Measurements from ENCODE around the gene CAPN1. TPM values are rescaled to one million over a fixed set of nuclear protein-coding genes. Genes with fewer than 3 reads are reported as not detected.

Gene CAPN1
- total RNA-seq, 3 donors from 2014 or later = 65.5 to 86.2 (median 81.9) TPM

DNA sequence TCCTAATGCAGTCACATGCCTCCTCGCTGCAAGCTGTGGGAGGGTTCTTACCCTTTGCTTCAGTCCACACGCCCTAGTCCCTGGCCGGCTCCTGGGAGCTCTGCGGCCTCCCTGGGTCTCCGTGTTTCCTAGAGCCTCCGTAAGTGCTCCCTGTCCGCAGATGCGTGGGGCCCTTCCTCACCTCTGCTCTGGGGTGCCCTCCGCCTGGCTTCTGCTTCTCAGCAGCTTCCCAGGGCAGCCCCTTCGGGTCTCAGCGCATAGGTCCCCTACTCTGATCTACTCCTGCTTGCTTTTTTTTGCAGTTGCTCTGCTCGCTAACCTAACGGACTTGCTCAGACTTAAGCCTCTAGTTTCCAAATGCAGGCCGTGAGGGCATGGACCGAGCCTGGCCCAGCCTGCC is 22.4 kb downstream of the CAPN1 start:
- Mint-ChIP-seq H3K4me3 (no peak overlapping the region), H3K9me3 (no peaks in the 10 kb centered on the region), H3K27me3 (ENCODE audit: low read depth) (no peaks in the 10 kb centered on the region), H3K4me1 (ENCODE audit: low read depth) (peaks cover 4% of the 10 kb centered on the region), H3K36me3 (ENCODE audit: insufficient read depth) (peaks cover 20% of the 10 kb centered on the region)
- DNase-seq (no peak), ATAC-seq (no peak)

DNA sequence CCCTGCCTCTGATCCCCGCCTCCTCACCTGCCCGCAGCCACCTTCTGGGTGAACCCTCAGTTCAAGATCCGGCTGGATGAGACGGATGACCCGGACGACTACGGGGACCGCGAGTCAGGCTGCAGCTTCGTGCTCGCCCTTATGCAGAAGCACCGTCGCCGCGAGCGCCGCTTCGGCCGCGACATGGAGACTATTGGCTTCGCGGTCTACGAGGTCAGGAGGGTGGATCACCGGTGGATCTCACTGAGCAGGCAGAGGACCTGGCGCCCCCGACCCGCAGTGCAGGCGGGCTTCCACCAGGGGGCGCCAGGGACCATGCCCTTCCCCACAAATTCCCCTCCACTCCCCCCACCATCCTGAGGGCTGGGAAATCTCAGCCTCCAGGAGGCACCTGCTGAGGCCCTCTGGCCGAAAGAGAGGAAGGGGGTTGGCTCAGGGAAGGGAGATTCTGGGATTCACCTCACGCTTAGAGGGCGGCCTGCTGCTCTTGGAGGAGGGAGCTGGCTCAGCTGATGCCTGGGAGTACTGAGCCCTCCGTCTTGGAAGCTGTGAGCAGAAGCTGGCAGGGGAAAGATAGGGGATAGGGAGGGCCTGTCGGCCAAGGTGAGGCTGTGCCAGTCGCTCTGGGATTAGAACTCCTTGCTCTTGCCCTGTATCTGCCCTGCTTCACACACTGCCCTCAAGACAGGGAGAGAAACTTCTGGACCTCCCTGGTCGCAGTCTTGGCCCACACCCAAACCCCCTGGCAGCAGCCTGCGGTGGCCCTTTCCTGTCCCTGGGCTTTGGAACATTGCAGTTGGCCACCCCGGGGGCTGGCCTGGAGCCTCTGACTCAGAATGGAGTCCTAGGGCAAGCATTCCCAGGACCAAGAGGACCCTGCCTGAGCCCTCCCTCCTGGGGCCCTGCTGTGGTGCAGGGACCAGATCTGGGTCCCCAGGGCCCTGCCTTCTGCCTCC is 23.2 kb downstream of the CAPN1 start:
- Mint-ChIP-seq H3K27me3 (ENCODE audit: low read depth) (no peaks in the 10 kb centered on the region), H3K4me3 (no peak overlapping the region), H3K36me3 (ENCODE audit: insufficient read depth) (peaks cover 18% of the 10 kb centered on the region), H3K9me3 (no peaks in the 10 kb centered on the region), H3K4me1 (ENCODE audit: low read depth) (peaks cover 4% of the 10 kb centered on the region)
- ATAC-seq (peak; percentile 71 to 84), DNase-seq (peak; percentile 47)

DNA sequence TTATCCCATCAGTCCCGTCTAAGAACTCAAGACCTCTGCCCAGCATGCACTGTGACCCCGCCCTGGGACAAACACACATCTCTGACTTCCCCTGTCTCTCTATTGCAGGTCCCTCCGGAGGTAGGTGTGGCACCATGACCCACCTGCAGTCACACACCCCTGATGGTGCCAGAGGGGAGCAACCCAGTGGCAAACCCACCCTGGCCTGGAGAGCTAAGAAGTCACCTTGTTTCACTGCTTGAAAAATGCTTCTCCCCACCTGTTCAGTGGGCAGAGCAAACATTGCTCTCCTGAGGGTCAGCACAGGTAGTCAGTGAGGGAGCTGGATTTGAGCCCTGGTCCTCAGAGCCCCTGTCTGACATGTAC is 23.9 kb downstream of the CAPN1 start:
- no peaks in the 10 kb centered on the region for H3K9me3 Mint-ChIP-seq
- peaks cover 18% of the 10 kb centered on the region for H3K36me3 Mint-ChIP-seq (ENCODE audit: insufficient read depth)
- ATAC-seq (no peak), DNase-seq (no peak)
- H3K4me3 Mint-ChIP-seq = no peak overlapping the region
- peaks cover 4% of the 10 kb centered on the region for H3K4me1 Mint-ChIP-seq (ENCODE audit: low read depth)
- H3K27me3 Mint-ChIP-seq (ENCODE audit: low read depth) = no peaks in the 10 kb centered on the region

DNA sequence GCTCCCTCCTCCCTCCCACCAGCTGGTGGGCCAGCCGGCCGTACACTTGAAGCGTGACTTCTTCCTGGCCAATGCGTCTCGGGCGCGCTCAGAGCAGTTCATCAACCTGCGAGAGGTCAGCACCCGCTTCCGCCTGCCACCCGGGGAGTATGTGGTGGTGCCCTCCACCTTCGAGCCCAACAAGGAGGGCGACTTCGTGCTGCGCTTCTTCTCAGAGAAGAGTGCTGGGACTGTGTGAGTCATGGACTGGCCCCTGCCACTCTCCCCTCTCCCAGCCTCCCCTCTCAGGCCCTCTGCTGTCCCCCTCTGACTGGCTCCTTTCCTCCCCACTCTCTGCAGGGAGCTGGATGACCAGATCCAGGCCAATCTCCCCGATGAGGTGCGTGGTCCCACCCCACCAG is 24.7 kb downstream of the CAPN1 start:
- ATAC-seq = no peak
- peaks cover 18% of the 10 kb centered on the region for H3K36me3 Mint-ChIP-seq (ENCODE audit: insufficient read depth)
- H3K4me1 Mint-ChIP-seq (ENCODE audit: low read depth) = peaks cover 4% of the 10 kb centered on the region
- H3K9me3 Mint-ChIP-seq = no peaks in the 10 kb centered on the region
- no peak overlapping the region for H3K4me3 Mint-ChIP-seq
- no peak for DNase-seq
- H3K27me3 Mint-ChIP-seq (ENCODE audit: low read depth) = no peaks in the 10 kb centered on the region

DNA sequence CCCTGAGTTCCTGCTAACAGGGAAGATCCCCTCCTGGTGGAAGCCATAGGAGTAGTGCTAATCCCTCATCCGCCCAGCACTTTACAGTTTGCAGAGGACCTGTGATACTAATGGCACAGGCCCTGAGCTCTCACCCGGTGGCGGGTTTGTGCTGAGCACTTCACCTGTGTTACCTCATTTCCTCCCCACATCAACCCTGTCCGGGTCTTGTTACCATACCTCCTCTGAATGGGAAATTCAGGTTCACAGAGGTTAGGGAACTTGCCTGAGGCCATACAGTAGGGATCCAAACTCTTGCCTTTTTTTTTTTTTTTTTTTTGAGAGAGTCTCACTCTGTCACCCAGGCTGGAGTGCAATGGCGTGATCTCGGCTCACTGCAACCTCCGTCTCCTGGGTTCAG is 25.2 kb downstream of the CAPN1 start:
- DNase-seq (no peak), ATAC-seq (no peak)
- H3K36me3 Mint-ChIP-seq (ENCODE audit: insufficient read depth) = peaks cover 18% of the 10 kb centered on the region
- no peaks in the 10 kb centered on the region for H3K9me3 Mint-ChIP-seq
- no peak overlapping the region for H3K4me3 Mint-ChIP-seq
- peaks cover 4% of the 10 kb centered on the region for H3K4me1 Mint-ChIP-seq (ENCODE audit: low read depth)
- no peaks in the 10 kb centered on the region for H3K27me3 Mint-ChIP-seq (ENCODE audit: low read depth)

DNA sequence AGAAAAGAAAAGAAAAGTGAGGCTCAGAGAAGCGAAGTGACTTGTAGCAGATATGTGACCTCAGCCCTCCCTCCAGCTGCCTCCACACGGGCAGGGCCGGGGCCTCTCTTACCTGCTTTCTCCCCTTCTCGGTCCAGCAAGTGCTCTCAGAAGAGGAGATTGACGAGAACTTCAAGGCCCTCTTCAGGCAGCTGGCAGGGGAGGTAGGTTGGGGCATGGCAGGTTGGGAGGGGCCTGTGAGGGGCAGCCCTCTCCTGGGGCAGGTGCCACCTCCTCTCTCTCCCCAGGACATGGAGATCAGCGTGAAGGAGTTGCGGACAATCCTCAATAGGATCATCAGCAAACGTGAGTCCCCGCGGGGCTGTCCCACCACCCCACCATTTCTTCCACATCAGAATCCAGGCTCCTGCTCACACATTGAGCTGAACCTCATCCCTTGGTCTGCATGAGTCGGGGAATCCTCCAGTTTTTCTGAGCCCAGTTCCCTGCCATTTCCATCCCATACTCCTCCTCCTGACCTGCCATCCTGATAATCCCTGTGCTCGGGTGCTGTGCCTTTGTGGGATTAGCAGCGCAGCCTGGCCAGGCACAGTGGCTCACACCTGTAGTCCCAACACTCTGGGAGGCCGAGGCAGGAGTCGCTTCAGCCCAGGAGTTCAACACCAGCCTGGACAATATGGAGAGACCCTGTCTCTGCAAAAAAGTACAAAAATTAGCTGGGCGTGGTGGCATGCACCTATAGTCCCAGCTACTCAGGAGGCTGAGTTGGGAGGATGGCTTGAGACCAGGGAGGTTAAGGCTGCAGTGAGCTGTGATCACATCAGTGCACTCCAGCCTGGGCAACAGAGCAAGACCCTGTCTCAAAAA is 26.4 kb downstream of the CAPN1 start:
- Mint-ChIP-seq H3K4me3 (no peak overlapping the region), H3K36me3 (ENCODE audit: insufficient read depth) (peaks cover 18% of the 10 kb centered on the region), H3K4me1 (ENCODE audit: low read depth) (peaks cover 5% of the 10 kb centered on the region), H3K27me3 (ENCODE audit: low read depth) (no peaks in the 10 kb centered on the region), H3K9me3 (no peaks in the 10 kb centered on the region)
- no peak for DNase-seq
- no peak for ATAC-seq

DNA sequence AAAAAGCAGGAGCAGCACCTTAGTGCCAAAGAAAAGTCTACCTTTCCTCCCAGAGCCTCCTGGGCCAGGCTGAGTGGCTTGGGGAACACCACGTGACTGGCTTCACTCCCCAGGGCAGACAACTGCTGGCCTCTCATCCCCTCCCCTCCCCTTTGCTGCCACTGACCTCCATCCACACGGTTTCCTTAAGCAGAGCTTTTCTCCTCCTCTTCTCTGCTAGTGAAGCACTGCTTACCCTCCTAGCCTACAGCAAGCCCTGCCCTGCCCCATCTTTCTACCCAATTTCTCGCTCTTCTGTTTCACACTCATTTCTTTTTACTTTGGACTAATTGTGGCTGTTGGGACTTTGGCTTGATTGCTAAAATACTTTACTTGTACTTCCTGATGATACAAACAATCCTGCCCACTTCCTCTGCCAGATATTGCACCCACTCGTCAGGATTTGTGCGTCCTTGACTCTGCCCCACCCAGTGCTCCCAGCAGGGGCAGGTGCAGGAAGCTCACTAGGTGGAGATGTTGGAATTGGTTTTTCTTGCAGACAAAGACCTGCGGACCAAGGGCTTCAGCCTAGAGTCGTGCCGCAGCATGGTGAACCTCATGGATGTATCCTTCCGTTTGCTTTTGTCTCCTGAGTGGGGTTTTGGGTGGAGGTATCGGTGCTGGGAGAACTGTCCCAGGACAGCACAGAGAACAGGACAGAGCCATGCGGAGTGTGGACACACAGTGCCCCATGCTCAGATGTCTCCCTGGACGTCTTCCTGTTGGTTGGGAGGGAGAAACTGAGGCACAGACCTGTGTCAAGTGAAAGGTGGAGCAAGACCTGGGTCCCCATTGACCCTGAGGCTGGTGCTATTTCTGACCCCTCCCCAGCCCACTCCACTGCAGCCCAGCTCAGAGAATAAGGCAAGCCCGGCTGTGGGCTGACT is 27.3 kb downstream of the CAPN1 start:
- Mint-ChIP-seq H3K9me3 (no peaks in the 10 kb centered on the region), H3K27me3 (ENCODE audit: low read depth) (no peaks in the 10 kb centered on the region), H3K4me1 (ENCODE audit: low read depth) (peaks cover 8% of the 10 kb centered on the region), H3K36me3 (ENCODE audit: insufficient read depth) (peaks cover 18% of the 10 kb centered on the region), H3K4me3 (no peak overlapping the region)
- DNase-seq (no peak), ATAC-seq (no peak)

DNA sequence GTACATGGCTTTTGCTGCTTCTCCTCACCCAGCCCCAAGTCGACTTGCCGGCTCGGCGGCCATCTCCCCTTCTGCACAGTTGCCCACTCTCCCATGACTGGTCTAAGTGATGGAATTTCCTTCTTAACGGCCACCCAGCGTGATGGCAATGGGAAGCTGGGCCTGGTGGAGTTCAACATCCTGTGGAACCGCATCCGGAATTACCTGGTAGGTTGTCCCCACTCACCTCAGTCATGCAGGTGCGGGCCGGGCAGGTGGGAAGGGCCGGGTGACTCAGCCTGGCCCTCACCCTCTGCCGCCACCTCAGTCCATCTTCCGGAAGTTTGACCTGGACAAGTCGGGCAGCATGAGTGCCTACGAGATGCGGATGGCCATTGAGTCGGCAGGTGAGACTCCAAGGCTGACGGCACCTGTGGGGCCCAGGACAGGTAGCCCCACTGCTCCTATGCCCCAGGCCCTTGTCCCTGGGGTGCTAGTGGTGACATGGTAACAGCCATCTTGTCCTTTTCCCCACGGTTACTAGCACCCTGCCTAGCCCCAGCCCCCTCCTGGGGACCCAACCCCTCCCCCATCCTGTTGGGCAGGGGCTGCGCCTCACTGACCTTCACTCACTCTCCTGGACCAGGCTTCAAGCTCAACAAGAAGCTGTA is 28.1 kb downstream of the CAPN1 start:
- Mint-ChIP-seq H3K36me3 (ENCODE audit: insufficient read depth) (peaks cover 18% of the 10 kb centered on the region), H3K4me3 (no peak overlapping the region), H3K27me3 (ENCODE audit: low read depth) (no peaks in the 10 kb centered on the region), H3K9me3 (no peaks in the 10 kb centered on the region), H3K4me1 (ENCODE audit: low read depth) (peaks cover 14% of the 10 kb centered on the region)
- DNase-seq (no peak), ATAC-seq (no peak)

DNA sequence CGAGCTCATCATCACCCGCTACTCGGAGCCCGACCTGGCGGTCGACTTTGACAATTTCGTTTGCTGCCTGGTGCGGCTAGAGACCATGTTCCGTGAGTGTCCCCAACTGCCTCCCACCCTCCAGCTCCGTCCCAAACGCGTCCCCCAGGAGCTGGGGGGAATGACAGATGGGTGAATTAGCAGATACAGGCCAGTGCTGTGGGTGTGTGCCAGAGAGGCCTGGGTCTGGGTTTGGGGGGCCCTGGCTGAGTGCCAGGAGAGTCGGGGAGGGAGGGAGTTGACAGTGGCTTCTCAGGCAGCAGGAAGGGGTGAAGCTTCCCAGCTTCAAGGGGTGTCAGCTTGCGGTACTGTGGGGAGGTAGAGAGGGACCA is 28.6 kb downstream of the CAPN1 start:
- H3K9me3 Mint-ChIP-seq = no peaks in the 10 kb centered on the region
- H3K36me3 Mint-ChIP-seq (ENCODE audit: insufficient read depth) = peaks cover 18% of the 10 kb centered on the region
- H3K27me3 Mint-ChIP-seq (ENCODE audit: low read depth) = no peaks in the 10 kb centered on the region
- H3K4me1 Mint-ChIP-seq (ENCODE audit: low read depth) = peaks cover 15% of the 10 kb centered on the region
- DNase-seq (no peak), ATAC-seq (no peak)
- H3K4me3 Mint-ChIP-seq = no peak overlapping the region

DNA sequence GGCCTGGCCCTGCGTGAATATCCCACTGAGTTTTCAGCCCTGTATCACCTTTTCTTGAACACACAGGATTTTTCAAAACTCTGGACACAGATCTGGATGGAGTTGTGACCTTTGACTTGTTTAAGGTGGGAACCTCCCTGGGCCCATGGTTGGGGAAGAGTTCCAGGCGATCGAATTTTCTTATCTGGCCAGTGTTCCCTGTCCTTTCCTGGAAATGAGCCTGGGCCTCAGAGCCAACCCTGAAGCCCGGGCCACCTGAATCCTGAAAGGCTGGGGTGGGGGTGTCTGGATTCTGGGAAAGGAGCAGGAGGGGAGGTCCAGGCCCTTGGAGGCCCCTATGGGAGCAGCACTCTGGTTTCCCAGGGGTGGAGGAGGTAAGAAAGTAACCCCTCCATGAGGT is 29.0 kb downstream of the CAPN1 start:
- Mint-ChIP-seq H3K4me1 (ENCODE audit: low read depth) (peaks cover 19% of the 10 kb centered on the region), H3K27me3 (ENCODE audit: low read depth) (peaks cover 2% of the 10 kb centered on the region), H3K9me3 (peaks cover 3% of the 10 kb centered on the region), H3K4me3 (no peak overlapping the region), H3K36me3 (ENCODE audit: insufficient read depth) (peaks cover 16% of the 10 kb centered on the region)
- ATAC-seq = no peak
- no peak for DNase-seq

DNA sequence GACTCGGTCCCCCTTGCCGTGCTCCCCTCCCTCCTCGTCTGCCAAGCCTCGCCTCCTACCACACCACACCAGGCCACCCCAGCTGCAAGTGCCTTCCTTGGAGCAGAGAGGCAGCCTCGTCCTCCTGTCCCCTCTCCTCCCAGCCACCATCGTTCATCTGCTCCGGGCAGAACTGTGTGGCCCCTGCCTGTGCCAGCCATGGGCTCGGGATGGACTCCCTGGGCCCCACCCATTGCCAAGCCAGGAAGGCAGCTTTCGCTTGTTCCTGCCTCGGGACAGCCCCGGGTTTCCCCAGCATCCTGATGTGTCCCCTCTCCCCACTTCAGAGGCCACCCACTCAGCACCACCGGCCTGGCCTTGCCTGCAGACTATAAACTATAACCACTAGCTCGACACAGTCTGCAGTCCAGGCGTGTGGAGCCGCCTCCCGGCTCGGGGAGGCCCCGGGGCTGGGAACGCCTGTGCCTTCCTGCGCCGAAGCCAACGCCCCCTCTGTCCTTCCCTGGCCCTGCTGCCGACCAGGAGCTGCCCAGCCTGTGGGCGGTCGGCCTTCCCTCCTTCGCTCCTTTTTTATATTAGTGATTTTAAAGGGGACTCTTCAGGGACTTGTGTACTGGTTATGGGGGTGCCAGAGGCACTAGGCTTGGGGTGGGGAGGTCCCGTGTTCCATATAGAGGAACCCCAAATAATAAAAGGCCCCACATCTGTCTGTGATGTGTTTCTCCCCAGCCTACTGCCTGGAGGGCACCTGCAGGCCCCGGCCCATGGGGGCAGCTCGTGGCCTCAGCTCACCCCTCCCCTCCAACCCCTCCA is 29.8 kb downstream of the CAPN1 start:
- no peak overlapping the region for H3K4me3 Mint-ChIP-seq
- ATAC-seq (no peak), DNase-seq (no peak)
- H3K36me3 Mint-ChIP-seq (ENCODE audit: insufficient read depth) = peaks cover 14% of the 10 kb centered on the region
- H3K9me3 Mint-ChIP-seq = peaks cover 4% of the 10 kb centered on the region
- peaks cover 19% of the 10 kb centered on the region for H3K4me1 Mint-ChIP-seq (ENCODE audit: low read depth)
- H3K27me3 Mint-ChIP-seq (ENCODE audit: low read depth) = peaks cover 3% of the 10 kb centered on the region

DNA sequence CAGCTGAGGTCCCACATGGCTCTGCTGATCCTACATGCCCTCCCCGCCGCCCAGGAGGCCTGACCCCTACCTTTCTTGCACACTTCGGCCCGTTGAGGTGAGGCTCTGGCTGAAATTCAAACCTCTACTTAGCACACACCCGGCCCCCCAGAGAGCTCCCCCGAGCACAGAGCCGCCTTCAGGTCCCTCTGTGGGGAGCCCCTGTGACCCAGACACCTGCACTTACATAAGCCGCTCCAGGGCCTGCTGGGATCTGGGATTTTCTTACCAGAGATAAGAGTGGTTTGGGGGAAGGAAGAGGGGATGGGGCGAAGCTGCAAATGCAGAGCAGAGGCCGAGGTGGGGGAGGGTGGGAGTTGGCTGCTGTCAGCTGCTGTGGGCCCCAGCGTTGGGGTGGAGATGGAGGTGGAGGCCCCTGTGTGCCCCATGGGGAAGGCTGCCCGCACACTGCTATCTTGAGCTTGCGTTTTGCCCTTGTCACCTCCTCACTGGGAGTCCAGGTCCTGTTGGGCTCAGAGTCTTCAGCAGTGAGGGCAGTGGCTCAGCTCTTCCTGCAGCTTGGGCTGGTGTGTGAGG is 30.6 kb downstream of the CAPN1 start:
- Mint-ChIP-seq H3K27me3 (ENCODE audit: low read depth) (peaks cover 3% of the 10 kb centered on the region), H3K4me3 (no peak overlapping the region), H3K36me3 (ENCODE audit: insufficient read depth) (peaks cover 11% of the 10 kb centered on the region), H3K9me3 (peaks cover 4% of the 10 kb centered on the region), H3K4me1 (ENCODE audit: low read depth) (peaks cover 19% of the 10 kb centered on the region)
- ATAC-seq = no peak
- no peak for DNase-seq
